Ishikawa (cell line): ENCODE measurements around the gene EPS15.

Experiments used
- CEBPB ChIP-seq: IDR thresholded peaks from 2 replicates; pipeline ENCODE4 v1.6.1; 2012
- CREB1 ChIP-seq: IDR thresholded peaks from 2 replicates; pipeline ENCODE4 v1.6.1; 2012; ENCODE audit warnings: low read depth
- EGR1 ChIP-seq: IDR thresholded peaks from 2 replicates; pipeline ENCODE4 v1.6.1; 2012
- EP300 ChIP-seq: IDR thresholded peaks from 2 replicates; pipeline ENCODE4 v1.6.1; 2012; ENCODE audit warnings: borderline replicate concordance
- FOXM1 ChIP-seq: IDR thresholded peaks from 2 replicates; pipeline ENCODE4 v1.6.1; 2012; ENCODE audit warnings: low read depth, borderline replicate concordance
- MAX ChIP-seq: IDR thresholded peaks from 2 replicates; pipeline ENCODE4 v1.6.1; 2012
- NFIC ChIP-seq: IDR thresholded peaks from 2 replicates; pipeline ENCODE4 v1.6.1; 2012
- RAD21 ChIP-seq: IDR thresholded peaks from 2 replicates; pipeline ENCODE4 v1.6.1; 2012; ENCODE audit warnings: low read depth
- REST ChIP-seq: IDR thresholded peaks from 2 replicates; pipeline ENCODE4 v1.6.1; 2012; ENCODE audit warnings: low read depth, mild to moderate bottlenecking
- TAF1 ChIP-seq: IDR thresholded peaks from 2 replicates; pipeline ENCODE4 v1.6.1; 2012; ENCODE audit warnings: low read depth, mild to moderate bottlenecking
- TCF12 ChIP-seq: IDR thresholded peaks from 2 replicates; pipeline ENCODE4 v1.6.1; 2012; ENCODE audit warnings: low read depth
- TEAD4 ChIP-seq: IDR thresholded peaks from 2 replicates; pipeline ENCODE4 v1.6.1; 2012
- USF1 ChIP-seq: IDR thresholded peaks from 2 replicates; pipeline ENCODE4 v1.6.1; 2012
- YY1 ChIP-seq: IDR thresholded peaks from 2 replicates; pipeline ENCODE4 v1.6.1; 2012; ENCODE audit warnings: low read depth
- ZBTB7A ChIP-seq: IDR thresholded peaks from 2 replicates; pipeline ENCODE4 v1.6.1; 2012; ENCODE audit warnings: low read depth

The EPS15 gene

GRCh38 chr1:51310871-51311613 lies 208.0 kb downstream of the EPS15 start:
- TF ChIP-seq USF1, result no peak
- no peak for TF ChIP-seq RAD21
- TF ChIP-seq CREB1, result no peak
- TF ChIP-seq TCF12, result no peak
- TF ChIP-seq YY1, result no peak

GRCh38 chr1:51309291-51309690 lies 209.8 kb downstream of the EPS15 start:
- TF ChIP-seq RAD21, result no peak
- no peak for TF ChIP-seq MAX
- TF ChIP-seq FOXM1, result no peak
- no peak for TF ChIP-seq CEBPB
- TF ChIP-seq TAF1, result no peak
- TF ChIP-seq REST, result no peak
- no peak for TF ChIP-seq EP300

GRCh38 chr1:51308636-51309035 lies 210.4 kb downstream of the EPS15 start:
- TF ChIP-seq YY1 (no peak), TCF12 (no peak), CREB1 (no peak), TAF1 (no peak), MAX (no peak), EGR1 (no peak), ZBTB7A (no peak), FOXM1 (no peak), RAD21 (no peak), CEBPB (no peak), REST (no peak), USF1 (no peak), TEAD4 (no peak), EP300 (no peak), NFIC (no peak)

- TF ChIP-seq CREB1, result no peak
- no peak for TF ChIP-seq EP300
- no peak for TF ChIP-seq TEAD4
- no peak for TF ChIP-seq CEBPB
- no peak for TF ChIP-seq FOXM1
Measured at GRCh38 chr1:51306950-51307349, 212.1 kb downstream of the EPS15 start.

GRCh38 chr1:51305371-51305823 lies 213.7 kb downstream of the EPS15 start:
- TF ChIP-seq RAD21, result no peak
- no peak for TF ChIP-seq EGR1
- TF ChIP-seq USF1, result no peak
- no peak for TF ChIP-seq NFIC
- no peak for TF ChIP-seq TAF1
- no peak for TF ChIP-seq CREB1
- TF ChIP-seq ZBTB7A, result no peak
- no peak for TF ChIP-seq TCF12

- TF ChIP-seq TAF1 (no peak), ZBTB7A (no peak), MAX (no peak), CREB1 (no peak), YY1 (no peak), TCF12 (no peak), NFIC (no peak), CEBPB (no peak), USF1 (no peak), RAD21 (no peak), TEAD4 (no peak)
Measured at GRCh38 chr1:51304360-51304759, 214.7 kb downstream of the EPS15 start.
